Spleen (tissue), 7 donors: ENCODE data around the gene SMR3B.

Source experiments
- POLR2A ChIP-seq, 3 donors: fragments of 450-650 bp; IDR thresholded peaks; one replicate each; pipeline ENCODE4 v1.5.1; 2017; ENCODE audit warnings: antibody characterized with exemption in 3 of 3, mild to moderate bottlenecking in 1 of 3
- POLR2AphosphoS5 ChIP-seq, 3 donors: sonication (generic); formaldehyde crosslinking; IDR thresholded peaks; one replicate each; pipeline ENCODE4 v1.5.1; 2017; ENCODE audit warnings: antibody characterized with exemption in 3 of 3
- TF ChIP-seq, protein P1 (sequence below), 11 experiments: fragments of 200-600 bp in 7 of 11; fragments of 450-650 bp in 4 of 11; sonication (generic) in 4 of 11; IDR thresholded peaks in 8 of 11; conservative IDR thresholded peaks in 3 of 11; 1 replicate in 7 of 11; 2 replicates in 4 of 11; pipeline versions ENCODE4 v1.4.0 to v1.8.0; 2016 to 2021; ENCODE audit warnings: antibody characterized with exemption in 11 of 11, inconsistent platforms in 4 of 11, mild to moderate bottlenecking in 1 of 11
- donor health status: DM: no; HTN: no; CAD: no; lungs with moderate emphysema.
- donor health status: DM: no; HTN: no; CAD: no.
- donor health status: DM: no; HTN: no; CAD: no.

DNA sequence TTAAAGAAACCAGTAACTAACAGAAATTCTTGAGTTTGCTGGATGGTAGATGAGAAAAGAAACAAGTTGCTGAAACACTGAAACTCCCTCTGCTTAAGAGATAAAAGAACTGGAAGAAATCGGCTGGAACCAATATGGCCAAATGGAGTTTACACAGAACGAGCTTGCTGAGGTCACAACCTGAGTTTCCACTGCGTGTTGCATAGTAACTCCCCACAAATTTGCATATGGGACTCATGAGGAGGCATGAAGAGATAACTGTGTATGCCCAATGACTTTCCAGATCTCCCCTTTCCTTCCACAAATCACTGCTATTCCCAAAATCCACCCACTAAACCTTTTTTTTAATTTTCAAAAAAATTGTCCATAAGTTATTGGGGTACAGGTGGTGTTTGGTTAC lies 10.2 kb upstream of the SMR3B start:
- TF ChIP-seq POLR2AphosphoS5 (IDR thresholded peaks at IDR 0.05) (no peak), POLR2A (IDR thresholded peaks at IDR 0.05) (no peak)
- TF ChIP-seq, protein P1, sequence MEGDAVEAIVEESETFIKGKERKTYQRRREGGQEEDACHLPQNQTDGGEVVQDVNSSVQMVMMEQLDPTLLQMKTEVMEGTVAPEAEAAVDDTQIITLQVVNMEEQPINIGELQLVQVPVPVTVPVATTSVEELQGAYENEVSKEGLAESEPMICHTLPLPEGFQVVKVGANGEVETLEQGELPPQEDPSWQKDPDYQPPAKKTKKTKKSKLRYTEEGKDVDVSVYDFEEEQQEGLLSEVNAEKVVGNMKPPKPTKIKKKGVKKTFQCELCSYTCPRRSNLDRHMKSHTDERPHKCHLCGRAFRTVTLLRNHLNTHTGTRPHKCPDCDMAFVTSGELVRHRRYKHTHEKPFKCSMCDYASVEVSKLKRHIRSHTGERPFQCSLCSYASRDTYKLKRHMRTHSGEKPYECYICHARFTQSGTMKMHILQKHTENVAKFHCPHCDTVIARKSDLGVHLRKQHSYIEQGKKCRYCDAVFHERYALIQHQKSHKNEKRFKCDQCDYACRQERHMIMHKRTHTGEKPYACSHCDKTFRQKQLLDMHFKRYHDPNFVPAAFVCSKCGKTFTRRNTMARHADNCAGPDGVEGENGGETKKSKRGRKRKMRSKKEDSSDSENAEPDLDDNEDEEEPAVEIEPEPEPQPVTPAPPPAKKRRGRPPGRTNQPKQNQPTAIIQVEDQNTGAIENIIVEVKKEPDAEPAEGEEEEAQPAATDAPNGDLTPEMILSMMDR (IDR thresholded peaks at IDR 0.05 in 8 of 11, conservative IDR thresholded peaks at IDR 0.05 in 3 of 11): no peak
